DND-41 (cell line): ENCODE results near the gene CMC2.

Experiments
- CTCF ChIP-seq: IDR thresholded peaks from 2 replicates; pipeline ENCODE4 v1.5.1; 2012; ENCODE audit warnings: borderline replicate concordance, low read length, moderate library complexity, mild to moderate bottlenecking; ENCODE audit not compliant: poor library complexity, severe bottlenecking; ENCODE audit errors: extremely low read depth
- EZH2 ChIP-seq: IDR thresholded peaks from 3 replicates; pipeline ENCODE4 v1.6.1; 2012; ENCODE audit warnings: borderline replicate concordance, low read depth, mild to moderate bottlenecking, moderate library complexity, low read length, inconsistent platforms; ENCODE audit not compliant: severe bottlenecking

GRCh38 chr16:80992676-80993293 is 13.9 kb downstream of the CMC2 start:
- no peak for TF ChIP-seq EZH2
- TF ChIP-seq CTCF = no peak
